CD8-positive, alpha-beta memory T cell (primary cell): ENCODE results near the gene SYT6. TPM values are rescaled to one million over a fixed set of nuclear protein-coding genes. Genes with fewer than 3 reads are reported as not detected.

Experiments
- CTCF ChIA-PET: fragments of 350-600 bp; sonication (Branson Sonifier 250); formaldehyde crosslinking; loops from one replicate; lab custom pipeline; 2021; ENCODE audit warnings: antibody characterized with exemption; lab: Charles Lee
- POLR2A ChIA-PET: fragments of 350-600 bp; sonication (Branson Sonifier 250); formaldehyde crosslinking; loops from one replicate; lab custom pipeline; 2021; ENCODE audit warnings: antibody characterized with exemption; lab: Charles Lee
- DNase-seq, 5 donors: peaks; one replicate each; pipeline versions ENCODE4 v3.0.0 to v3.0.0-alpha.2; 2020 to 2022; ENCODE audit warnings: mixed read lengths in 1 of 5
- H3K27ac ChIP-seq: one replicate; pipeline ENCODE4 v1.7.0; 2013; ENCODE audit warnings: low read depth, mild to moderate bottlenecking, low read length, moderate library complexity
- H3K27me3 ChIP-seq: 2 replicates; pipeline ENCODE4 v1.7.0; 2013; ENCODE audit warnings: low read length, mild to moderate bottlenecking; ENCODE audit not compliant: insufficient read depth, poor library complexity, severe bottlenecking
- H3K36me3 ChIP-seq: 2 replicates; pipeline ENCODE4 v1.7.0; 2013; ENCODE audit warnings: mild to moderate bottlenecking, low read length, moderate library complexity; ENCODE audit not compliant: insufficient read depth
- H3K4me1 ChIP-seq: 2 replicates; pipeline ENCODE4 v1.7.0; 2013; ENCODE audit warnings: mild to moderate bottlenecking, low read length, moderate library complexity; ENCODE audit not compliant: insufficient read depth
- H3K4me3 ChIP-seq: 2 replicates; pipeline ENCODE4 v1.7.0; 2013; ENCODE audit warnings: mild to moderate bottlenecking, low read length
- H3K9me3 ChIP-seq: 2 replicates; pipeline ENCODE4 v1.7.0; 2013; ENCODE audit warnings: mild to moderate bottlenecking, low read length
- H3K27ac Mint-ChIP-seq, 8 donors: one replicate each; pipeline ENCODE4 v1.8.0; 2020 to 2021; ENCODE audit warnings: mixed read lengths in 8 of 8, mild to moderate bottlenecking in 6 of 8, inconsistent platforms in 3 of 8, moderate library complexity in 3 of 8
- H3K27me3 Mint-ChIP-seq, 2 donors: one replicate each; pipeline ENCODE4 v1.8.0; 2020 to 2021; ENCODE audit warnings: mixed read lengths in 2 of 2, mild to moderate bottlenecking in 1 of 2, moderate library complexity in 1 of 2
- H3K36me3 Mint-ChIP-seq, 3 donors: one replicate each; pipeline ENCODE4 v1.8.0; 2020 to 2021; ENCODE audit warnings: mixed read lengths in 3 of 3, inconsistent platforms in 1 of 3, mild to moderate bottlenecking in 1 of 3
- H3K4me1 Mint-ChIP-seq, 3 donors: one replicate each; pipeline ENCODE4 v1.8.0; 2020 to 2021; ENCODE audit warnings: mixed read lengths in 3 of 3, inconsistent platforms in 1 of 3, mild to moderate bottlenecking in 1 of 3
- H3K4me3 Mint-ChIP-seq, 7 donors: one replicate each; pipeline ENCODE4 v1.8.0; 2020 to 2021; ENCODE audit warnings: mixed read lengths in 7 of 7, mild to moderate bottlenecking in 6 of 7, moderate library complexity in 4 of 7, inconsistent platforms in 2 of 7
- H3K9me3 Mint-ChIP-seq, 5 donors: one replicate each; pipeline ENCODE4 v1.8.0; 2020 to 2022; ENCODE audit warnings: mixed read lengths in 5 of 5, mild to moderate bottlenecking in 3 of 5, moderate library complexity in 2 of 5, inconsistent platforms in 1 of 5
- polyA plus RNA-seq: library from polyadenylated mRNA; unstranded; fragments of 300-500 nt; fragmentation: Illumina TruSeq; gene quantifications from one replicate; pipeline ENCODE4 v1.2.3, GENCODE V29; 2021
- total RNA-seq, 2 experiments: library from RNA; stranded (reverse); gene quantifications; one replicate each; pipeline ENCODE4 v1.2.3, GENCODE V29; 2021

SYT6 gene
- total and polyA plus RNA-seq, 3 experiments from 2014 or later = not detected

DNA sequence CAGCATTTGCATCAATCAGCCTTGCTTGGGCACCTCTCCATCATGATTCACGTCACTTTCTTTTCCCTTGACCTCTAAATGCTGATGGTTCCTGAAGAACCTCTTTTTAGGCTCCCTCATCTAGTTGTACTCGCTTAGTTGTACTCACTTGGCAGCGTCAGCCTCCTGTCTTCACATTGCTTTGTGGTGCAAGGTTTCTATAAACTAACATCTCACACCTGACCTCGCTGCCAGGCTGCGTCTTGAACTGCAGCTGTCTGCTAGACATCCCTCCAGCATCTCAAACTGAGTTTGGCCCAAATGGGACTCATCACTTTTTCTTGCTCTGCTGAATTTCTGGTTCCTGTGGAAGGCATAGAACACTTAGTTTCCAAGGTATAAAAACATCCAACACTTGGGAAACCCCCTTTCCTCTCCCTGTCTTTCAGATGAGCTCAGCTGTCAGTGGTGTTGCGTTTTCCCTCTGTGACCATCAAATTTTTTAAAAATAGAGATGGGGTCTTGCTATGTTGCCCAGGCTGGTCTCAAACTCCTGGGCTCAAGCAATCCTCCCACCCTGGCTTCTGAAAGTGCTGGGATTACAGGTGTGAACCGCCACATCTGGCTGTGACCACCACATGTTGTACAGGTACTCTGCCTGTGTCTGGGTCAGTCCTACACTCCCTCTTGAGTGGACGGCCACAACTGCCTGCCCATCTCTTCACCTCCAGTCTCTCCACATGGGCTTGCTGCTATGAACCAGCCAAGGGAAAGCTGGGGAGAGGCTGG is 66.9 kb downstream of the SYT6 start:
- no peaks in the 10 kb centered on the region for H3K9me3 ChIP-seq
- H3K4me3 ChIP-seq = no peak overlapping the region
- Mint-ChIP-seq H3K4me1 (peaks cover 0 to 4% (median 0%) of the 10 kb centered on the region in 3 donors), H3K27me3 (peaks cover 4 to 28% of the 10 kb centered on the region in 2 donors), H3K36me3 (no peaks in the 10 kb centered on the region), H3K4me3 (no peak overlapping the region), H3K27ac (no peak overlapping the region), H3K9me3 (no peaks in the 10 kb centered on the region)
- DNase-seq = no peak
- ChIA-PET CTCF (no interaction called here), POLR2A (no interaction called here)
- H3K4me1 ChIP-seq = no peaks in the 10 kb centered on the region
- no peaks in the 10 kb centered on the region for H3K36me3 ChIP-seq
- no peak overlapping the region for H3K27ac ChIP-seq
- no peaks in the 10 kb centered on the region for H3K27me3 ChIP-seq

- Histone ChIP-seq H3K9me3 (no peaks in the 10 kb centered on the region), H3K4me1 (no peaks in the 10 kb centered on the region), H3K4me3 (no peak overlapping the region), H3K36me3 (no peaks in the 10 kb centered on the region), H3K27ac (no peak overlapping the region), H3K27me3 (no peaks in the 10 kb centered on the region)
- Mint-ChIP-seq H3K36me3 (no peaks in the 10 kb centered on the region), H3K9me3 (no peaks in the 10 kb centered on the region), H3K27ac (no peak overlapping the region), H3K4me3 (no peak overlapping the region), H3K4me1 (peaks cover 0 to 3% (median 0%) of the 10 kb centered on the region in 3 donors), H3K27me3 (peaks cover under 1 to 13% of the 10 kb centered on the region in 2 donors)
- no peak for DNase-seq
- ChIA-PET CTCF (no interaction called here), POLR2A (no interaction called here)
These were observed 70.6 kb downstream of the SYT6 start for GRCh38 chr1:114082867-114083585.

DNA sequence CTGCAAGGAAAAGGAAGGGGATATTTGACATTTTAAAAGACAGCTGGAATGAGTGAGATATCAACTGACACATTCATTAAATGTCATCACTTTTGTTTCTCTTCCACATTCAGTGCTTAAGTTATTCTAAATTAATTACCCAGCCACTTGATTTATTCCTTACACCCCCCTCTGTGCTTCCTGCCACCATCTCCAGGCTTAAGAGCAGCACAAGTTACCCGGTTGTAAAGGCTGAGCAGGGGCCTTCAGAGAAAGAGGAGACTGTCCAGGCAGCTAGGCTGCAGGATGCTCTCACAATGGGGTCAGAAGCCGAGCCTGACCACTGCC is 71.4 kb downstream of the SYT6 start:
- no peaks in the 10 kb centered on the region for H3K4me1 ChIP-seq
- Mint-ChIP-seq H3K4me3 (no peak overlapping the region), H3K36me3 (no peaks in the 10 kb centered on the region), H3K4me1 (peaks cover 0 to 4% (median 0%) of the 10 kb centered on the region in 3 donors), H3K27ac (no peak overlapping the region), H3K9me3 (no peaks in the 10 kb centered on the region), H3K27me3 (peaks cover 0 to 8% of the 10 kb centered on the region in 2 donors)
- POLR2A ChIA-PET = no interaction called here
- no peaks in the 10 kb centered on the region for H3K36me3 ChIP-seq
- H3K4me3 ChIP-seq = no peak overlapping the region
- no peaks in the 10 kb centered on the region for H3K27me3 ChIP-seq
- no peak for DNase-seq
- CTCF ChIA-PET = interaction anchor here (1.0 kb wide), 1 partner anchor 10 kb away, joined by 3 read pairs; no protein-coding TSS in a partner anchor
- no peaks in the 10 kb centered on the region for H3K9me3 ChIP-seq
- H3K27ac ChIP-seq = no peak overlapping the region

- ChIA-PET POLR2A (no interaction called here), CTCF (interaction anchor here (1.0 to 1.7 kb wide), 2 partner anchors 9 to 56 kb away, joined by 3 read pairs; no protein-coding TSS in a partner anchor)
- H3K9me3 Mint-ChIP-seq = no peaks in the 10 kb centered on the region
These were observed 72.0 kb downstream of the SYT6 start for GRCh38 chr1:114081437-114082303.

GRCh38 chr1:114080511-114081436 is 72.9 kb downstream of the SYT6 start:
- no peaks in the 10 kb centered on the region for H3K27me3 Mint-ChIP-seq
- no peak overlapping the region for H3K4me3 Mint-ChIP-seq
- H3K9me3 ChIP-seq = no peaks in the 10 kb centered on the region
- H3K27ac Mint-ChIP-seq = peak overlapping the region in 1 of 8 donors; percentile 89
- no peak for DNase-seq
- POLR2A ChIA-PET = no interaction called here
- CTCF ChIA-PET = interaction anchor here (1.0 to 1.7 kb wide), 2 partner anchors 8 to 57 kb away, joined by 3 read pairs; no protein-coding TSS in a partner anchor
- H3K36me3 Mint-ChIP-seq = no peaks in the 10 kb centered on the region
- H3K4me3 ChIP-seq = no peak overlapping the region
- peaks cover 1 to 8% (median 4%) of the 10 kb centered on the region in 3 donors for H3K4me1 Mint-ChIP-seq
- H3K9me3 Mint-ChIP-seq = no peaks in the 10 kb centered on the region
- no peak overlapping the region for H3K27ac ChIP-seq
- no peaks in the 10 kb centered on the region for H3K27me3 ChIP-seq
- no peaks in the 10 kb centered on the region for H3K36me3 ChIP-seq
- no peaks in the 10 kb centered on the region for H3K4me1 ChIP-seq

More at GRCh38 chr1:114081437-114082303, 72.0 kb downstream of the SYT6 start:
- H3K9me3 ChIP-seq = no peaks in the 10 kb centered on the region
- Mint-ChIP-seq H3K36me3 (no peaks in the 10 kb centered on the region), H3K27ac (no peak overlapping the region), H3K27me3 (peaks cover 0 to 8% of the 10 kb centered on the region in 2 donors), H3K4me1 (peaks cover 0 to 4% (median 0%) of the 10 kb centered on the region in 3 donors), H3K4me3 (no peak overlapping the region)
- no peak overlapping the region for H3K4me3 ChIP-seq
- no peaks in the 10 kb centered on the region for H3K27me3 ChIP-seq
- H3K4me1 ChIP-seq = no peaks in the 10 kb centered on the region
- no peak overlapping the region for H3K27ac ChIP-seq
- DNase-seq = no peak
- no peaks in the 10 kb centered on the region for H3K36me3 ChIP-seq

DNA sequence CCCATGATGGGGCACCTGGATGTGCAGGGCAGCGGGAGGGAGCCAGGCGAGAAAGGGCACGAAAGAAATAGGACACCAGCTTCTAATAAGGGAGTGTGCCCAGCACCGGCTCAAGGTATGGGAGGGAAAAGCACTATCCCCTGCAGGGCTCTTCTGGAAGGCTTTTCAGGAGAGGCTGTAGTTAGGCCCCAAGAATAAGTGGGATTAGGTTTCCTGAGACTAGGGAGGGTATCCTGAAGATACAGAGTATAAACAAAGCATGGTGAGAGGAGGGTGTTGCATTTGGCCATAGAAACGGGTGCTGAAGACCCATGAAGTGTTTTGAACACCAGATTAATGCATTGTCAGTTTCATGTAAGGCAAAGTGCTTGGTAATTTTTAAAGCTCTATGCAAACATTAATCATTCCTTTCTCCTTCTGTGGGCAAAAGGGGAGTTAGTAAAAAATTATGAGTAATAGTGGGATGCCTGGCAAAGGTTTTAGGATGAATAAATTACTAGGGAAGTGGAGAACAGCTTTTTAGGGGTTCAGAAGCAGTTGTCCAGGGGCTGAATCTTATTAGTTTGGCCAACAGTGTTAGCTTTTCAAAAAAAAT is 74.0 kb downstream of the SYT6 start:
- Mint-ChIP-seq H3K36me3 (no peaks in the 10 kb centered on the region), H3K4me1 (peaks cover 1 to 9% (median 4%) of the 10 kb centered on the region in 3 donors), H3K4me3 (no peak overlapping the region), H3K27me3 (no peaks in the 10 kb centered on the region), H3K27ac (peak overlapping the region in 1 of 8 donors; percentile 78), H3K9me3 (no peaks in the 10 kb centered on the region)
- POLR2A ChIA-PET = no interaction called here
- no peak overlapping the region for H3K4me3 ChIP-seq
- H3K4me1 ChIP-seq = no peaks in the 10 kb centered on the region
- no peaks in the 10 kb centered on the region for H3K36me3 ChIP-seq
- H3K27ac ChIP-seq = no peak overlapping the region
- no peaks in the 10 kb centered on the region for H3K9me3 ChIP-seq
- DNase-seq = no peak
- CTCF ChIA-PET = interaction anchor here (1.7 kb wide), 1 partner anchor 58 kb away, joined by 3 read pairs; no protein-coding TSS in a partner anchor
- no peaks in the 10 kb centered on the region for H3K27me3 ChIP-seq

GRCh38 chr1:114078116-114078515 is 75.6 kb downstream of the SYT6 start:
- CTCF ChIA-PET = no interaction called here
- Mint-ChIP-seq H3K9me3 (peaks cover 0 to 5% (median 0%) of the 10 kb centered on the region in 5 donors), H3K36me3 (no peaks in the 10 kb centered on the region), H3K4me3 (no peak overlapping the region), H3K27ac (peak overlapping the region in 1 of 8 donors; percentile 35), H3K4me1 (peaks cover 1 to 9% (median 4%) of the 10 kb centered on the region in 3 donors), H3K27me3 (peaks cover 0 to 3% of the 10 kb centered on the region in 2 donors)
- Histone ChIP-seq H3K27ac (no peak overlapping the region), H3K27me3 (no peaks in the 10 kb centered on the region), H3K9me3 (no peaks in the 10 kb centered on the region), H3K4me3 (no peak overlapping the region), H3K36me3 (no peaks in the 10 kb centered on the region), H3K4me1 (no peaks in the 10 kb centered on the region)
- POLR2A ChIA-PET = no interaction called here
- DNase-seq = no peak
